HG02798 (cell line): ENCODE data around the gene C22orf15.

Experiments
- ATAC-seq: cut with Tn5 transposase; IDR thresholded peaks from one replicate; pipeline ENCODE4 v1.9.1; 2021; ENCODE audit warnings: mild to moderate bottlenecking; ENCODE audit not compliant: unreplicated experiment, poor library complexity

The C22orf15 gene

GRCh38 chr22:23750367-23750713, 12.4 kb upstream of the C22orf15 start:
- ATAC-seq: no peak

GRCh38 chr22:23750714-23751440, 11.9 kb upstream of the C22orf15 start, which contains the start of gene ZNF70:
Gene ZNF70 (minus strand): TSS chr22:23751112. CDS start chr22:23745140, 5,972 bp downstream.
- ATAC-seq: peak; percentile 87

- ATAC-seq: peak; percentile 22
Measured at GRCh38 chr22:23751441-23751996, 11.3 kb upstream of the C22orf15 start.

- no peak for ATAC-seq
Measured at GRCh38 chr22:23752090-23752691, 10.6 kb upstream of the C22orf15 start.

- ATAC-seq: no peak
Measured at GRCh38 chr22:23752750-23753149, 10.0 kb upstream of the C22orf15 start.

- ATAC-seq: no peak
Measured at GRCh38 chr22:23753385-23753784, 9.4 kb upstream of the C22orf15 start.

GRCh38 chr22:23754220-23754919, 8.4 kb upstream of the C22orf15 start, which contains the start of gene VPREB3:
Gene VPREB3 (minus strand): TSS chr22:23754425. CDS start chr22:23754363, 62 bp downstream.
- no peak for ATAC-seq

- ATAC-seq: no peak
Measured at GRCh38 chr22:23754980-23755636, 7.7 kb upstream of the C22orf15 start.

GRCh38 chr22:23755711-23756110, 7.1 kb upstream of the C22orf15 start:
- no peak for ATAC-seq

GRCh38 chr22:23756891-23757290, 5.9 kb upstream of the C22orf15 start:
- ATAC-seq: no peak

- no peak for ATAC-seq
Measured at GRCh38 chr22:23759566-23759965, 3.2 kb upstream of the C22orf15 start.

GRCh38 chr22:23760056-23760455, 2.7 kb upstream of the C22orf15 start:
- no peak for ATAC-seq

GRCh38 chr22:23763579-23763945, 772 bp downstream of the C22orf15 start:
- ATAC-seq: no peak

- ATAC-seq: no peak
Measured at GRCh38 chr22:23763954-23764353, 1.2 kb downstream of the C22orf15 start.

- ATAC-seq: no peak
Measured at GRCh38 chr22:23764899-23765881, 2.4 kb downstream of the C22orf15 start.

- ATAC-seq: no peak
Measured at GRCh38 chr22:23767303-23767672, 4.5 kb downstream of the C22orf15 start.

- ATAC-seq: peak; percentile 54
Measured at GRCh38 chr22:23767673-23768548, 5.1 kb downstream of the C22orf15 start, which contains the start of gene CHCHD10. Gene CHCHD10 (minus strand): TSS chr22:23767972. CDS start chr22:23767874, 98 bp downstream.

- ATAC-seq: no peak
Measured at GRCh38 chr22:23769321-23769965, 6.7 kb downstream of the C22orf15 start.
